OCI-M2 (cell line): ENCODE measurements around the gene SLIT2.

Source experiments
- DNase-seq: peaks from one replicate; lab custom pipeline; 2025; ENCODE audit not compliant: unreplicated experiment; lab: John Stamatoyannopoulos, UW

Gene SLIT2

GRCh38 chr4:20251796-20252655 lies at the start of gene SLIT2:
Gene SLIT2, plus strand, starts transcription at chr4:20251905. Its CDS starts 1,911 bp downstream, at chr4:20253816.
- DNase-seq = no peak

GRCh38 chr4:20203508-20203907 lies 48.2 kb upstream of the SLIT2 start:
- no peak for DNase-seq

GRCh38 chr4:20217521-20217920 lies 34.2 kb upstream of the SLIT2 start:
- no peak for DNase-seq

GRCh38 chr4:20217951-20218350 lies 33.8 kb upstream of the SLIT2 start:
- DNase-seq = no peak

GRCh38 chr4:20219521-20219920 lies 32.2 kb upstream of the SLIT2 start:
- DNase-seq = no peak

GRCh38 chr4:20237894-20238537 lies 13.7 kb upstream of the SLIT2 start:
- no peak for DNase-seq

- no peak for DNase-seq
Measured at GRCh38 chr4:20248155-20248558, 3.5 kb upstream of the SLIT2 start.

- no peak for DNase-seq
Measured at GRCh38 chr4:20249333-20249732, 2.4 kb upstream of the SLIT2 start.

GRCh38 chr4:20251031-20251795 lies 492 bp upstream of the SLIT2 start:
- DNase-seq = no peak

- no peak for DNase-seq
Measured at GRCh38 chr4:20252656-20253282, 1.1 kb downstream of the SLIT2 start.

- no peak for DNase-seq
Measured at GRCh38 chr4:20253283-20253734, 1.6 kb downstream of the SLIT2 start.

- no peak for DNase-seq
Measured at GRCh38 chr4:20253735-20254409, 2.2 kb downstream of the SLIT2 start.

- no peak for DNase-seq
Measured at GRCh38 chr4:20254511-20255250, 3.0 kb downstream of the SLIT2 start.

- no peak for DNase-seq
Measured at GRCh38 chr4:20255251-20255586, 3.5 kb downstream of the SLIT2 start.

GRCh38 chr4:20255823-20256222 lies 4.1 kb downstream of the SLIT2 start:
- no peak for DNase-seq

GRCh38 chr4:20256381-20256881 lies 4.7 kb downstream of the SLIT2 start:
- no peak for DNase-seq

- no peak for DNase-seq
Measured at GRCh38 chr4:20259707-20260106, 8.0 kb downstream of the SLIT2 start.

- no peak for DNase-seq
Measured at GRCh38 chr4:20260821-20261220, 9.1 kb downstream of the SLIT2 start.

GRCh38 chr4:20262221-20262620 lies 10.5 kb downstream of the SLIT2 start:
- no peak for DNase-seq

- DNase-seq = no peak
Measured at GRCh38 chr4:20264688-20265087, 13.0 kb downstream of the SLIT2 start.
